HG03558 (cell line): ENCODE results near the gene MASP2.
A peak's percentile ranks its signal among the peaks of the same experiment; 100 is the strongest.
"Not testable (repeated sequence)": the region's sequence is repeated elsewhere in the genome, so short reads cannot be mapped to it uniquely, and the experiment has no call there.

Source experiments
- ATAC-seq: cut with Tn5 transposase; IDR thresholded peaks from one replicate; pipeline ENCODE4 v1.9.1; 2021; ENCODE audit warnings: moderate number of reproducible peaks; ENCODE audit not compliant: unreplicated experiment; ENCODE audit errors: extremely low read depth

The MASP2 gene

DNA sequence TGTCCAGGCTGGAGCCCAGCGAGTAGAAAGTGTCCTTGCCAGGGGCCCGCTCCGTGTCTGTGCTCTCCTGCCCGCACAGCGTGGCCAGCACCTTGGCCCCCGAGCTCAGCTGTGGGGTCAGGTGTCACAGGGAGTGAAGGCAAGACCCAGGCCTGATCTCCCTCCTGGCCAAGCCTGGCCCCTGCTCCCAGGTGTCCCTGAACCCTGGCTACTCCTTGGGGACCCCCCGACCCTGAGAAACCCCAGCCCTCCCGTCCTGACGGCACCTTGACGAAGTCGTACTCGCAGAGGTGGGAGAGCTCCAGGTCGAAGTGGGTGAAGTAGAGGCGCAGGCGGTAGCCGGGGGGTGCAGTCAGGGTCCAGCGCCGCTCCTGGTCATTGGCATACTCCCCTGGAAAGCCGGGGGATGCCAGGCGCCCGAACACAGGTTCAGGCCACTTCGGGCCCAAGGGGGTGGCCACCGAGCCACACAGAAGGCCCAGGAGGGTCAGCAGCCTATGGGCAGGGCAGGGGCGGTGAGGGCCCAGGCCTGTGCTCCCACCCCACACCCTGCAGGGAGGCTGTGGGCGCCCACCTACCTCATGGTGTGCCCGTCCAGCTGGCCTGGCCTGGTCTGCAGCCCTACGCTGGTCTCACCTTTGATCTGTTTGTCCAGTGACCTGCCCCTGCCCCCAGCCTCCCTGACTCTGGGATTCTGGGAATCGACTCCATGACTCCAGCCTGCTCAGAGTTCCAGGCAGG, at the start of gene MASP2:
Gene MASP2 (minus strand): TSS at position 615 of the 741 bp plus-strand sequence. CDS start 32 bp downstream, at position 583.
- ATAC-seq: no peak

GRCh38 chr1:11083784-11084183, 36.7 kb upstream of the MASP2 start:
- not testable (repeated sequence) for ATAC-seq

DNA sequence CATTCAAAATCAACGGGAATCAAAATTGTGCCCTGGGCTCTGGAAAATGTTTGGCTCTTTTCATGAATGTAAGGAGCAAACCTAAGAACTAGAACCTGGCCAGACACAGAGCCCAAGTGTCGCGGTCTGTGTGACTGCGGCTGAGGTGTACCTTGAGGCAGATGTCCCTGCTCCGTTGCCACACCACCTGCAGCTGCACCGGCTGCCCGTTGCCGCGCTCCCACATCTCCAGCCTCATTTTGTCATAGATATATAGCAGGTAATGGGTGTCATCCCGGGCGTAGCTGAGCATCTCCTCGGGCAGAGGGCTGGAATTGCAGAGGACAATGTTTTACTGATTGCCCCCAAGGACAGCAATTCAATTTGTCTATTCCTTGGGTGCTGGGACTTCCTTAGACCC, 33.9 kb upstream of the MASP2 start:
- ATAC-seq: no peak

DNA sequence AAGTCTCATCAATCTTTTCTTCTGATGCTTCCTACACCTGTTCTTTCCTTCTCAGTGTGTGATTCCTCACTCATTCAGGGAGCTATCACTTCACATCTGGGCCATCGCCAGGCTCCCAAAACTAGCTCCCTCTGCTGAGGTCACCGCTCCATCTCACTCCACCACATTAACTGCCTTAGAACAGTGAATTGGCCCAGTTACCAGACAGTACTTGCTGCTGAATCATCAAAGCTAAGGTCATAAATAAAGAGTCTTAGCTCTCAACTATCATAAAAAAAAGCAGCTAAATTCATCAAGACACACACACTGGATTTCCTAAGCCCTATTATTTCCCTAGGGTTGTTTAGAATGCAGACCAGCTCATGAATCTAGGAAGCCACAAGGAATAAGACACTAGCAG, 31.6 kb upstream of the MASP2 start:
- no peak for ATAC-seq

DNA sequence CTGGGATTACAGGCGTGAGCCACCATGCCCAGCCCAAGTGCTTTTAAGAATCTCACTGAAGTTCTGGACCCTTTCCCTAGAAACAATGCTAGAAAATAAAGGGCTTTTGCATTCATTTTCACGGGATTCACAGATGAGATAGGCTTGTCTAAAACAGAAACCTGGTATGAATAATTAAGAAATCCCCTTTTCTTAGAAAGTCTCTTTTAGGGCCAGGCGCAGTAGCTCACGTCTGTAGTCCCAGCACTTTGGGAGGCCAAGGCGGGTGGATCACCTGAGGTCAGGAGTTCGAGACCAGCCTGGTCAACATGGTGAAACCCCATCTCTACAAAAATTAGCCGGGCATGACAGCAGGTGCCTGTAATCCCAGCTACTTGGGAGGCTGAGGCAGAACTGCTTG, 26.4 kb upstream of the MASP2 start:
- ATAC-seq: not testable (repeated sequence)

DNA sequence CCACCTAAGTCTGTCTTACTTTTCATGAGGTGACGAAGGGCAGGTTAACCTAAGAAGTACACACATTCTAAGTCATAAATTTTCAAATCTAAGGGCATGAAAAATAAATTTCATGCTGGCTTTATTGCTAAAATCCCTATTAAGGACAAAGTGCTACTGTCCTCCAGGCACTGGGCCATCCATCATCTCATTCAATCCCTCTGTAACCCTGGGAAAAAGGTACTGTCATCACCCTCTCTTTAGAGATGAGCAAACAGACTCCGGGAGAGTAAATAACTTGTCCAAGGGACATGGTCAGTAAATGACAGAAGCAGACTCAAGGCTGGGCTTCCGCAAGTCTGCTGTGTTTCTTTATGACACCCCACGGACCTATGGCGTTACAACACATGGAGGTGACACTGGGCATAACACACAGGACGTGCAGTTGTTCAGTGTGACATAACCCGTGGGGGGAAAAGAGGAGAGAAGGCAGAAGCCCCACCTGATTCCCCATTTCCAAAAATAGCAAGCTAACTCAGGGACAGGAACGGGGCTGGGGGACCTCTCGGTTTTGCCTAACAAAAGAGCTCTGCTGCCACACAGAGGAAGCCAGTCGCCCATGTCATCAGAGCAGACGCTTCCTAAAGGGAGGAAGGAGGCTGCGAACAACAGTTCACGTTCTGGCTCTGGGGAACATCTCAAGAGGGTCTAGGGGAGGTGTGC, 25.3 kb upstream of the MASP2 start:
- ATAC-seq: no peak

GRCh38 chr1:11071463-11072215, 24.6 kb upstream of the MASP2 start:
- no peak for ATAC-seq

GRCh38 chr1:11070876-11071275, 23.8 kb upstream of the MASP2 start:
- no peak for ATAC-seq

- ATAC-seq: no peak
These were observed 21.8 kb upstream of the MASP2 start for GRCh38 chr1:11068600-11069473.

DNA sequence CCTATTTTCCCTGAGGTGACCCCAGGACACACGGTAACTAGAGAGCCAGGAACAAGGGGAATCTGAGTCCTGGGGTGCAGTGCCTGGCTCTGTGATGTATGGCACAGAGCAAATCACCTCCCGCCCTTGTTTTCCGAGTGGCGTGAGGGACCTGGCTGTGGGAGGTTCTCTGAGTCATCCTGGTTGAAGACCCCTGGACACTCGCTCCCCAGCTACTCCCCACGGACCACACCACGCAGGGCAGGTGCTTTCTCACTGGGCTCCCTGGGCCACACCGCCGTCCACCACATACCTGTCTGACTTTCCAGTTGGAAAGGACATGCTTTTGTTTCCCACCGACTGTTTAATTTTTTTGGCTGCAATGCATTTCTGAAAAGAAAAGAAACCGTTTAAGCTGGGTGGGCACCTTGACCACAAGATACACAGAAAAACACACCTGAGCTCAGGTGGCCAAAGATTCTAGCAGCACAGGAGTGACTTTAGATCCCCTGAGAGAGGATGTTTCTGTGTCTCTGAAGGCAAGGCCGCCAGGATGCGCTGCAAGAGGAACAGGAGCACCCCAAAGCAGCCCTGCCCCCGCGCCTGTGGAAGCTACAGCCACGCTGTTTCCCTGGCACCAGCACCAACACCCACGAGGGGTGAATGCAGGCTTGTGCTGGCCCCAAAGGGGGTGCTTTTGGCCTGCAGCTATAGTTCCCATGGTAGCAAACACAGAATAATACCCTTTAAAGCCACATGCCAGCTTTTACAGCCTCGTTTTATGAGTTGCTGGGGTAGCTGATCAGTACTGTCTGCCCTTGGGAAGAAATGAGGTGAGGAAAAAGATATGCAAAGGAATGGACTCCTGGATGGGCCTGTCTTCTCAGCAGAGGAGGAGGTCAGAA, 20.9 kb upstream of the MASP2 start:
- ATAC-seq: no peak

DNA sequence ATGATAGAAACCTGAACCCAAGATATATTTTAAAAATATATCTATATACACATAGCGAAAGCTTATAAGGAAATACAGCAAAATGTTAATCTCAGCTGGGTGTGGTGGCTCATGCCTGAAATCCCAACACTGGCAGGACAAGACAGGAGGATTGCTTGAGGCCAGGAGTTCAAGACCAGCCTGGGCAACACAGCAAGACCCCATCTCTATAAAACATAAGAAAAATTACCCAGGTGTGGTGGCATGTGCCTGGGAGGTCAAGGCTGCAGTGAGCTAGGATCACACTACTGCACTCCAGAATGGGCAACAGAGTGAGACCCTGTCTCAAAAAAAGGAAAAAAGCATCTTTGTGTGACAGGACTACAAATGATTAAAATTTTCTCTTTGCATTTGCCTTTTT, 18.8 kb upstream of the MASP2 start:
- no peak for ATAC-seq

- ATAC-seq: no peak
These were observed 17.9 kb upstream of the MASP2 start for GRCh38 chr1:11064942-11065341.

- ATAC-seq: not testable (repeated sequence)
These were observed 17.0 kb upstream of the MASP2 start for GRCh38 chr1:11063937-11064537.

DNA sequence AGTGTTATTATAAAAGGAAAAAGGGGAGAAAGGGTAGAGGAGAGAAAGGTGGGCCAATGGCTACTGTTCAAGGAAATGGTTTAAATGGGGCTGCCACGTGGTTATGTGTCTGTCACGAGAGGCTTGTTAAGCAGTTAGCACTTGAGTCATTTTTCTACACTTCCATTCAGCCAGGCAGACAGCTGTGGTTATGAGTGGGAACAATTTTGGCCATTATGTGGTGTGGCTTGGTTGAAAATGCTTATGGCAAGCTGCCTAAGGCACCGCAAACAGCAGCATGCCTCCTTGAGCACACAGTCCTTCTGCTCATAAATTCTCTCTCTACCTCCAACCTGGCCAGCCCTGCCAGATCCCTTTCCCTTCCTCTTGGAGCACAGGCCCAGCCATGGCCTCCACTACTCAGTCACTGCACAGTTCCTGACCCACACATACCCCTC, 15.9 kb upstream of the MASP2 start:
- no peak for ATAC-seq

GRCh38 chr1:11061652-11062365, 14.8 kb upstream of the MASP2 start:
- no peak for ATAC-seq

GRCh38 chr1:11059968-11060830, 13.2 kb upstream of the MASP2 start, which contains the start of gene SRM:
SRM (minus strand) TSS chr1:11060018; CDS start chr1:11059943, 75 bp downstream.
- ATAC-seq: peak; percentile 74
